HUES6 (cell line): ENCODE measurements around the gene OR6N1.

Source experiments
- H3K27ac ChIP-seq: 2 replicates; pipeline ENCODE4 v1.7.0; 2013; ENCODE audit warnings: low read depth, mild to moderate bottlenecking, low read length, inconsistent platforms
- H3K27me3 ChIP-seq: 2 replicates; pipeline ENCODE4 v1.6.1; 2013; ENCODE audit warnings: low read length; ENCODE audit not compliant: control insufficient read depth, insufficient read depth
- H3K36me3 ChIP-seq: 2 replicates; pipeline ENCODE4 v1.6.1; 2013; ENCODE audit warnings: low read length; ENCODE audit not compliant: control insufficient read depth, insufficient read depth
- H3K4me1 ChIP-seq: 2 replicates; pipeline ENCODE4 v1.6.1; 2013; ENCODE audit warnings: low read length; ENCODE audit not compliant: control insufficient read depth, insufficient read depth
- H3K4me3 ChIP-seq: 2 replicates; pipeline ENCODE4 v1.5.1; 2013; ENCODE audit warnings: low read depth, low read length
- H3K9ac ChIP-seq: one replicate; pipeline ENCODE4 v1.6.1; 2013; ENCODE audit warnings: mild to moderate bottlenecking, low read length
- H3K9me3 ChIP-seq: 2 replicates; pipeline ENCODE4 v1.6.1; 2013; ENCODE audit warnings: low read depth, low read length; ENCODE audit not compliant: control insufficient read depth, insufficient read depth

The OR6N1 gene

DNA sequence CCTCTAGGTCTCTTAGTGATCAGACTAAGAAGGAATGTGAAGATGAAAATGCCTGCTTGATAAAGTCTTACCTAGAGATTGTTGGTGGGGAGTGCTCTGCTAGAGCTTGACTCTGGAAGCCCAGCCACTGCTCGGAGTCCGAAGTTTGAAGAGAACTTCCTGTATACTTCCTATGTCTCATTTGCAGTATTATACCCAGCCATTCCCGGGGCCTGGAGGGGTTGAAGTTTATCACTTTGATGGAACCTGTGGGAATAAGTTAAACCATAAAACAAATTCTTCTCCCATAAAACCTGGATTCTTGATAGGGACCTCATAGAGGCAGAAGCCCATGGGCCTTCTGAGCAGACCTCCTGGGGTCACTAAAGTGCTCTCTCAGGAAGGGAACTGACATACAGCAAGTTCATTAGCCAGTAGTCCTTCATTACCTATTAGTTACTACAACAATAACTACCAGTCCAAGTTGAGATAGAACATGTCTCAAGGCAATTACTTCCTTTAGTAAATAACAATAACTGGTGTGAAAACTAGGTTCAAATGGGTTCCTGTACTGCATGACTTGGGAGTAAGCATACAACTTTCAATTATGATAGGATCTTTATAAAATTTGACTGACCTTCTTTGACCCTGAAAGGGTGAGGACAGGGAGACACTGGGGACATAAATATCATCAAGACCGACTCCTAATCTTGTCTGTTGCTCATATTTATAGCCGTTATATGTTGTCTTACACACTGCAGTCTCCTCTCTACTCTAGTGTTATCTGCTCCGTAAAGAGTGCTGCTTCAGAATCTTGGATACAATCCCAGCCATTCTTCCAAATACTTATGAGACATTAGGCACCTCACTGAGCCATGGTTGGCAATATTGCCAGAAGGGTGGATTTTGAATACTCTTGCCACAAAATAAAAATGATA is at the start of gene OR6N1:
Gene OR6N1 (minus strand): TSS at position 246 of the 917 bp plus-strand sequence. CDS start 5,513 bp downstream, outside the sequence.
- Histone ChIP-seq H3K27me3 (no peaks in the 10 kb centered on the region), H3K27ac (no peak within 1 kb of the TSS), H3K9me3 (no peaks in the 10 kb centered on the region), H3K4me1 (no peaks in the 10 kb centered on the region), H3K36me3 (no peaks in the 10 kb centered on the region), H3K4me3 (no peak within 1 kb of the TSS), H3K9ac (no peak within 1 kb of the TSS)

- no peak overlapping the region for H3K27ac ChIP-seq
- H3K4me3 ChIP-seq = no peak overlapping the region
- no peaks in the 10 kb centered on the region for H3K9me3 ChIP-seq
- no peaks in the 10 kb centered on the region for H3K36me3 ChIP-seq
- no peaks in the 10 kb centered on the region for H3K27me3 ChIP-seq
- no peaks in the 10 kb centered on the region for H3K4me1 ChIP-seq
- H3K9ac ChIP-seq = no peak overlapping the region
Observed at GRCh38 chr1:158821723-158822122, 49.7 kb upstream of the OR6N1 start.

DNA sequence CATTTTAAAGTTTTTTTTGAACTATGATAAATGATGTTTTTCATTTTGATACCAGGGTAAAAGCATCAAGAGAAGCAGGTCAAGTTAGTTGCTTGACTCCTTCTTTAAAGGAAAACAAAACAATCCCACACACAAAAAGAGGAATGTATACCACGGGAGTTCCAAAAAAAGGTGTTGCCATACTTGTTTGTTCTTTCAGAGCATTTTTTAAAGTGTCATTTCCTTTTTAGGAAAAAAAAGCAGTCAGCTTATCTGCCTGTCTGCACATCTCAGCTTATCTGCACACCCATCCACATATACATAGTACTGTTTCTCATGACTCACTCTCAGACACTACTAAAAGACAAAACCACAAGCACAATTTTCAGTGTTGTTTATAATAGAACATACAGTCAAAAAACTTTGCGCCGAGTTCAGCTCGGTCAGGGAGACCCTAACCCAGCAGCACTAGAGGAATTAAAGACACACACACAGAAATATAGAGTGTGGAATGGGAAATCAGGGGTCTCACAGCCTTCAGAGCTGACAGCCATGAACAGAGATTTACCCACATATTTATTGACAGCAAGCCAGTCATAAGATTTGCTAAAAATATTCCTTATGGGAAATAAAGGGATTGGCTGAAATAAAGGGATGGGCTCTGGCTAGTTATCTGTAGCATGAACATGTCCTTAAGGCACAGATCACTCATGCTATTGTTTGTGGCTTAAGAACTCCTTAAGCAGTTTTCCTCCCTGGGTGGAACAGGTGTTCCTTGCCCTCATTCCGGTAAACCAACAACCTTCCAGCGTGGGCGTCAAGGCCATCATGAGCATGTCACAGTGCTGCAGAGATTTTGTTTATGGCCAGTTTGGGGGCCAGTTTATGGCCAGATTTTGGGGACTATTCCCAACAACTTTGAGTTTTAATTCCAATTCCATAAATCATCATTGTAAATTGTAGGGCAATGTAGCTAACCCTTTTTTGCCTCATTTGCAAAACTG is 47.8 kb upstream of the OR6N1 start:
- Histone ChIP-seq H3K9ac (no peak overlapping the region), H3K36me3 (no peaks in the 10 kb centered on the region), H3K4me1 (no peaks in the 10 kb centered on the region), H3K27ac (no peak overlapping the region), H3K4me3 (no peak overlapping the region), H3K27me3 (no peaks in the 10 kb centered on the region), H3K9me3 (no peaks in the 10 kb centered on the region)

DNA sequence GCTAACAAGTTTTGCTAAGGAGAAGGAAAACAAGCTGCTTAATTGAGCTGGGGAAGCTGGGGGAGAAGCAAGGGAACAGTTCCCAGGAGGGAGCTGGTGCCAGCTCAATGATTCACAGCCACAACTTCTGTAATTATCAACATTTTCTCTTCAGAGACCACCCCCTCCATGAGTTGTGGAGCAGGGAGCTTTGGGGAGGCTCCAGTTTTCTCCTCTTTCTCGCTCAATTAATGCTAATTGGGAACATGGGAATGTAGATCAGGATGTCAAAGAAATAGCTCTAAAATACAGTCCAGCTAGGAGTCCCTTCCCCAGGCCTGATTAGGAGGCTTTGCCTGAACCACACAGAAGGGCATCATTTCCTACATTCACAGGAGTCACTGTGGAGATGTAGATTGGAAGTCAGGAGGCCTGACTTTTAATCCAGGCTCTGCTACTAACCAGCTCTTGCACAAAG is 47.0 kb upstream of the OR6N1 start:
- Histone ChIP-seq H3K9me3 (no peaks in the 10 kb centered on the region), H3K4me3 (no peak overlapping the region), H3K27me3 (no peaks in the 10 kb centered on the region)

GRCh38 chr1:158818560-158818959 is 46.6 kb upstream of the OR6N1 start:
- Histone ChIP-seq H3K27ac (no peak overlapping the region), H3K36me3 (no peaks in the 10 kb centered on the region), H3K4me1 (no peaks in the 10 kb centered on the region), H3K27me3 (no peaks in the 10 kb centered on the region), H3K4me3 (no peak overlapping the region), H3K9ac (no peak overlapping the region), H3K9me3 (no peaks in the 10 kb centered on the region)

More for the DNA sequence above, 47.0 kb upstream of the OR6N1 start:
- Histone ChIP-seq H3K4me1 (no peaks in the 10 kb centered on the region), H3K9ac (no peak overlapping the region), H3K36me3 (no peaks in the 10 kb centered on the region), H3K27ac (no peak overlapping the region)

GRCh38 chr1:158814970-158815369 is 43.0 kb upstream of the OR6N1 start:
- no peaks in the 10 kb centered on the region for H3K4me1 ChIP-seq
- no peaks in the 10 kb centered on the region for H3K27me3 ChIP-seq
- H3K27ac ChIP-seq = no peak overlapping the region
- no peaks in the 10 kb centered on the region for H3K36me3 ChIP-seq
- no peak overlapping the region for H3K9ac ChIP-seq
- H3K4me3 ChIP-seq = no peak overlapping the region
- H3K9me3 ChIP-seq = no peaks in the 10 kb centered on the region

DNA sequence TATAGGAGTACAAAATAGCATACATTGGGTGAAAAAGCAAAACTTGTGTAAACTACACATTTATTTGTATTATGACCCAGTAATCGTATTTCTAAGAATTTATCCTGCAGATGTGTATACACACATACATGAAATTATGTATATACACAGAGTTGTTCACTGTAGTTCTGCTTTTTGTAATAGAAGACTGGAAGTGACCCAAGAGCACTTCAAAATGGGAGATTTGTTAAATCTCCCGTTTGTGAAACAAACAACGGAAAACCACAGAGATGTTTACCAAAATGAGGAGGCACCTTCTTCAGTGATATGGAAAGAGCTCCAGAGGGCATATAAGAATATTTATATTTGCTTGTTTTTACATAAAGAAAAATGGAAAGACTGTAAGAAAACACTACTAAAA is 41.2 kb upstream of the OR6N1 start:
- no peak overlapping the region for H3K27ac ChIP-seq
- H3K9me3 ChIP-seq = no peaks in the 10 kb centered on the region
- H3K36me3 ChIP-seq = no peaks in the 10 kb centered on the region
- H3K4me1 ChIP-seq = no peaks in the 10 kb centered on the region
- no peak overlapping the region for H3K9ac ChIP-seq
- no peak overlapping the region for H3K4me3 ChIP-seq
- no peaks in the 10 kb centered on the region for H3K27me3 ChIP-seq

DNA sequence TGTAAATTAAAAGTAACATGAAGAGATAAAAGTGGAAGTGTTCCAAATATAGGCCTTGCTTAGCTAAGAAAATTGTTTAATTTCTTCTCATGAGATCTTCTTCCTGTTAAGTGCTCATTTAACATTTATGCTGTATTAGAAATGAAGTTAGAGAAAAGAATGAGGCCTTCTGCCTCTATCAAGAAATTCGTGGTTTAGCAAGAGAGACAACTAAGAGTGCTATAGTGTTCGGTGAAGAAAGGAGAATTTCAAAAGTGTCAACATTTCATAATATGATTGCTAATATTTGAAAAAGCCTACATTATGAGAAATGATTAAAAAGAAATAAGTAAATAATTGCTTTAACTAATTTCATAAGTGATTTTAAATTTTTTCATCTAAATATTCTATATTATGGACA is 40.3 kb upstream of the OR6N1 start:
- Histone ChIP-seq H3K36me3 (no peaks in the 10 kb centered on the region), H3K9ac (no peak overlapping the region)

GRCh38 chr1:158810311-158810710 is 38.3 kb upstream of the OR6N1 start:
- Histone ChIP-seq H3K36me3 (no peaks in the 10 kb centered on the region), H3K4me3 (no peak overlapping the region), H3K9ac (no peak overlapping the region), H3K27ac (no peak overlapping the region), H3K4me1 (no peaks in the 10 kb centered on the region), H3K27me3 (no peaks in the 10 kb centered on the region), H3K9me3 (no peaks in the 10 kb centered on the region)

More for the DNA sequence above, 40.3 kb upstream of the OR6N1 start:
- Histone ChIP-seq H3K27ac (no peak overlapping the region), H3K4me1 (no peaks in the 10 kb centered on the region), H3K9me3 (no peaks in the 10 kb centered on the region), H3K4me3 (no peak overlapping the region), H3K27me3 (no peaks in the 10 kb centered on the region)

DNA sequence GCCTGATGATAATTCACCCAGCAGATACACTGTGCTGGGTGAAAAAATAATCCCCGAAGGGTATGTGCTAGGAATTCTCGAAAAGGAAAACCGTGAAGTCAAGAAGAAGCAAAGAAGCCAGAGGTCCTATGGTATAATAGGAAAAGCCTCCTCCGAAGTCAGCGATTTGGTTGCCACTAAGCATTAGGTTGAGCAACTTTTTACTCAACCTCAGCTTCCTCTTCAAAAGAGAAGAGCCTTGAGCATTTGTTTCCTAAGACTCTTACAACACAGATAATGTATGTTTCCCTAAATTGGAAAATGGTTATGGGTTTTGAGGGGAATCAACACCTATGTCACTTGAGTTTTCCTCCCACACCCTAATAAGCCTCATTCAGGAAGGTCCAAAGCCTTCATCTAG is 37.9 kb upstream of the OR6N1 start:
- Histone ChIP-seq H3K27me3 (no peaks in the 10 kb centered on the region), H3K4me1 (no peaks in the 10 kb centered on the region), H3K4me3 (no peak overlapping the region), H3K9me3 (no peaks in the 10 kb centered on the region), H3K27ac (no peak overlapping the region), H3K36me3 (no peaks in the 10 kb centered on the region), H3K9ac (no peak overlapping the region)

DNA sequence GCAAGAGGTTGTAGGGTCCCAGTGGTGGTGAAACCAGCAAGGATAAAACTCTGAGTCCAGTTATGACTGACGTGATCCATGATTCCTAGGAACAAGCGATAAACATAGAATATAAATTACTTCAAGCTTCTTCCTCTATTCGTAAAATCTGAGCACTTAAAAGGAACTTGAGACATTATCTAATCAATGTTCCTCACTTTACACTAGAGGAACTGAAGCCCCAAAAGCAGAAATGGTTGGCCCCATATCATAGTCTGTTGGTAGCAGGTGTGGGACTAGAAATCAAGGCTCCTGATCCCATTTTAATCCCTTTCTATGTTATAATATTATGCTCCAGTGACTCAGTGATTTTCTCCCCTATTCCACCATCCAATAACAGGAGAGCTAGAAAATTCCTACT is 37.3 kb upstream of the OR6N1 start:
- Histone ChIP-seq H3K27me3 (no peaks in the 10 kb centered on the region), H3K9me3 (no peaks in the 10 kb centered on the region), H3K4me1 (no peaks in the 10 kb centered on the region), H3K27ac (no peak overlapping the region), H3K4me3 (no peak overlapping the region), H3K36me3 (no peaks in the 10 kb centered on the region), H3K9ac (no peak overlapping the region)
